ENCODE measurements around the gene TFCP2L1.
"Not testable (repeated sequence)": the region's sequence is repeated elsewhere in the genome, so short reads cannot be mapped to it uniquely, and the experiment has no call there.

Gene TFCP2L1

DNA sequence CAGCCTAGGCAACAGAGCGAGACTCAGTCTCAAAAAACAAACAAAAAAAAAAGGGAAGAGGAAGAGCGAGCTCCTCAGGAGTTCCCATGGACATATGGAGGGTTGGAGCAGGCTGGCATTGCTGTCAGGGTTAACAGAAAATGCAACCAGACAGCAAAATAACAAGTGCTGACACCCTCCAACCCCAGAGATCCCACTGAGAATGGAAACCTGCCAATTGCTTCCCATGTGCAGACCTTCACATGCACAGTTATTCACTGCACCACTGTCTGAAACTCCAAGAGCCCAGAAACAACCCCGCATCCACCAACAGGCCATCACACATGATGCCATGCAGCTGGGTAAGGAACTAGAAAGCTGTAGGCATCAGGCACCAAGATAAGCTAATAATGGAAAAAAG lies 43.5 kb downstream of the TFCP2L1 start:
- DNase-seq: no peak

DNA sequence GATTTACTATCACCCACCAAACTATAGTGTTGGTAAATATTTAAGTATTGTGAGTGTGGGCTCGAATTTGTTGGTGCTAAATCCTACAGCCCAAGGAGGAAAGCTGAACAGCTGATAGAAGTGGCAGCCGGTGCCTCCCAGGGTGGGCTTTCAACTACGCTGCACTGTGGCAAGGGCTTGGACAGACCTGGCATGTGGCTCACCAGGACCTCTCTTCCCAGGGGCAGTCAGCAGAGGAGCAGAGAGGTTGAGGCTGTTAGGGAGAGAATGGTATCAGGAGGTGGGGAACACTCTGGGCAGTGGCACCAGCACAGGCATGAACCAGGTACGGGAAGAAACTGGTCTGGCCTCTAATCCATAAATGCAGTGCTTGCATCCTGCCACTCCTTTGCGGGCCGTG lies 44.6 kb downstream of the TFCP2L1 start:
- DNase-seq: no peak

DNA sequence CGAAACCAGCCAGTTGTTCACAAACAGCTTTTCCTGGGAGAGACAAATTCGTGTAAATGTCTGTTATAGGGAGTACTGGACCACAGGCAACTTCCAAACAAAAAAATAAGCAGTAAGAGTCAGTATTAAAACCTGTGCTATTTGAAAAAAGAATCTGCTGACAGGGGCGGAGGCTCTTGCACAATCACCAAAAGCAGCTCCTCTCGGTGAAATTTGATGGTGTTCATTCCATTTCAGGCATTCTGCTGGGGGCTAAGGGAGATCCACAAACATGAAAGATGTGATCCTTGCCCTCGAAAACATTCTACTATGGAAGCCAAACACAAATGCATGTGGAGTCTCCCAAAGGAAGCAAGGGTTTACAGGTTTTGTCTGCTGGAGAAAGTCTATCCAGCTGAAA lies 45.0 kb downstream of the TFCP2L1 start:
- DNase-seq: no peak

DNA sequence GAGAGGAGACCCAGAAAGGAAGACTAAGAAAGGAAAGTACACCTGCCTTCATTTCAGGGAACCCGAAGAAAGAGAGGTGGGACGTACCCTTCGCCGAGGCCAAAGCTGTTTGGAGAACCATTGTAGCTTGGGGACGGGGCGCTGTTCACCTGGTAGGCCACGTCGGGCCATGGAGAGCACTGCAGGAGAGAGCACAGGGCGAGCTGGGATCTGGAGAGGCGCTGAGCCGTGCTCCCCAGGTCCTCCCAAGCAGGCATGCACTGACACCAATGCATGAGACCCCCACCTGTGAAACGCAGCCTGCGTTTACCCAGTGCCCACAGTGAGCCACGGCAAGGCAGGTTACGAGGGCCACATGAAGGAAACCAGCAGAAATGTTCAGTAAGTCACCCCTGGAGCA lies 45.5 kb downstream of the TFCP2L1 start:
- DNase-seq: no peak

DNA sequence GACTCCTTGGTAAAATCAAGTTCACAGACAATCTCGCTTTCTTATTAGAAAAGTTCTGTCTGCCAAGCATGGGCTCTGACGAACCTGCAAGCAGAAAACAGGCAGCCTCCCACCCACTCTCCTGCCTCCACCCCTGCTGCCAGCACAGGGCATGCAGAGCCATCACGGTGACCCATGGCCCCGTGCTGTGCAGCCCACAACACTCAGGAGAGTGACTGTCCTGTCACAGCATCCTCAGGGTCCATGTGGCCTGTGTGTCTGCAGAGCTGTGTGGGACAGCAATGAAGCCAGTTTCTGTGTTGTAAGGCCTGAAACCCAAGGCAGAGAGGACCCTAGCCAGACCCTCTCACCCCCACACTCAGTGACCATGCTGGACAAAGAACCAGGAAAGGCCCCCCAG lies 46.2 kb downstream of the TFCP2L1 start:
- no peak for DNase-seq

DNA sequence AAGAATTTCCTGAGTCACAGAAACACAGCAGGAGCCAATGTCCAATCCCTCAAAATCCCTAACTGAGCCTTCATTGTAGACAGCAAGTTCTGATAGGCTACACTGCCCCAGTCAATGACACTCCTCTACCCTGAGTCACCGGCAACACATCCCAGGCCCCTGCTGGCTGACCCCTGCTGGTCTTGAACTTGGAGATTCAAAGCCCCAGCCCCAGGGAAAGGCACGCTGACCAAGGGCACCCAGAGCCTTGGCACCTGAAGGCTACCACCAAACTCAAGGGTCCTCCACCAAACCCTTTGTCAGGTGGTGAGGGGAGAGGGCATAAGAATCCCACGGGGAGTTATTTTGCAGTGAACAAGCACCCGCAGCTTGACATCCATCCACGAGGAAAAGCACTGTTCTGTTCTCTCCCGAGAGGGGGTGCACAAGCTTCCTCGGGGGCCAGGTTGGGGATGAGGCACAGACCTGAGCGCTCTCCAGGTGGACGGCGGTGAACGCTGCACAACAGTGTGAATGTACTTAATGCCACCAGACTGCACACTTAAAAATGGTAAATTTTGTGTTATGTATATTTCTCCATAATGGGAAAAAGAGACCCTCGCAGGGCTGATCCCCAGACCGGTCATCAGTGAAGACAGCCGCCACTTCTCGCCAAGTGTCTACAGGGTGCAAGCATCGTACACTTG lies 46.9 kb downstream of the TFCP2L1 start:
- DNase-seq: no peak

DNA sequence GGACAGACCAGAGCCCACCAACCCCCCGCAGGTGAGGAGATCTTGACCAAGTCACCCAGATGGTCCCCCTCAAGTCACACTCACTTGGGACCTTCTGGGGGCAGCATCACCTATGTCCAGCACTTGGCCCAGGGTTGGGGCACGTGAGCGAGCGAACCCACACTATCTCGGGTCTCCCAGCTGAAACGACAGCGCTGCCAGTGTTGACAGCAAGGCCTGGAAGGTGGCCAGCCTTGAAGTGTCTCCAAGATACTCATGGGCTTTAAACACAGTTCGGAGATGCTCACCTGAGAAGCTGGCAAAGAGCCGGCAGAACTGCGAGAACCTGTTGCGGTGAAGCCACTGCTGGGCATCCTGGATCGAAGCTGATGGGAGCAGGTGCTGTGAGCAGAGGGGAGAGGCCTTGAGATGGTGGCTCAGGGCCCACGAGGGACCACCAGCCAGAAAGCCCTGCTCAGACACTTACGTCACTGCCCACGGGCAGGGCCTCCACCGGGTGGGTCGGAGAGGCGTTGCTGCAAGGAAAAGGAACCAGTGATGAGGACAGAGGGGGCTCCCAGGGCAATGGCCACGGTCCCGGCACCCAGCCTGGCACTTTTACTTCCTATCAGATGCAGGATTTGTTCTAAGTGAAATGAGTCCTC lies 47.5 kb downstream of the TFCP2L1 start:
- no peak for DNase-seq

DNA sequence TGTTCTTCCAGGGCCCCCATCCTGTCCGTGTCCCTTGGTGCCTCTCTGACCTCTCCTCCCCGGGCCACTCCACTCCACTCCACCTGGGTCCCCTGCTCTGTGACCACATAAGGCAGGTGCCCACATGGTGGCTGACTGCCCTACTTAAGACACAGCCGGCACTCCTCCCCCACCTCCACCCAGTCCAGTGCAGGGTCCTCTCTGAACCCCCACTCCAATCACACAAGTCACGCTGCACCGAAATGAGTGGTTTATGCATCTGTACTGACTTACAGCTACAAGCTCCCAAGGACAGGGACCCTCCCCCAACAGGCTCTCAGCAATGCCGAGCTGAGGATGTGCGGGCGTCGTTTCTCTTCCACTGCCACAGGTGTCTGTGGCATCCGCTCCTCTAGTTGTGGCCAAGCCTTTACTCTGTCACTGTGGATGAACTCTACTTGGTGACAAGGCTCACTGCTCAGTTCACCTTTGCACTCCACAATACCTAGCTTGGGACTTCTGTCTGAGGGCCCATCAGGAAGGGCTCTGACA lies 48.3 kb downstream of the TFCP2L1 start:
- no peak for DNase-seq

DNA sequence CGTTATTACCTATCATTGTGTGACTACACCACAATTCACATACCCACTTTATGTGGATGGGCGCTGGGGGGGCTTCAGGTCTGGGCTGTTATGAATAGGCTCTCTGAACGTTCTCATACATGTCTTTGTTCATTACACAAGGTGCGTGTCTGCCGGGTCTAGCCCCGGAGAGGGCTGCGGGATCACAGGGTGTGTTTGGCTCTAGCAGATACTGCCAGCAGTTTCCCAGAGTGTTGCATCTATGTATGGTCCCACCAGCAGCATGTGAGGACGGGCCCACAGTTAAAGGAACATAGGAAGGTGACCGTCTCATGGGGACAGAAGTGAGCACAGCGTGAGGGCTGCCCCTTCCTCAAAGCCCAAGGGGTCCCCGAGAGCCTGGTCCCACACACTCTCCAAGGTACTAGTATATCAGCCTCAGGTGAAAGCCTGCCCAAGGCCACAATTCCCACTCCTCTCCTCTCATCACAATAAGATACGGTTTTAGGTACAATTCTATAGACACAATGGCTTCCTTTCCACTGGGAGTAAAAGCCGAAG lies 48.8 kb downstream of the TFCP2L1 start:
- DNase-seq: no peak

DNA sequence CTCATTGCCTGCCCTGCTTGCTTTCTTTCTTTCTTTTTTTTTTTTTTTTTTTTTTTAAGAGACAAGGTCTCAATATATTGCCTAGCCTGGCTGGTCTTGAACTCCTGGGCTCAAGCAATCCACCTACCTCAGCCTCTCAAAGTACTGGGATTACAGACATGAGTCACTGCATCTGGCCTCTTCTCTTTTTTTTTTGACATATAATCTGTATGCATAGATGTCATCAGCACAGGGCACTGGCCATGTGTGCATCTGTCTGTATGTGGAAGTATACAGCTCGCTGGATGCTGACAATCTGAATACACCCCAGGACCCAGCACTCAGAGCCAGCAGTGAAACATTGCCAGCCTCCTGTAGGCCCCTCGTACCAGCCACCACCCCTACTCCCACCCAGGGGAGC lies 49.5 kb downstream of the TFCP2L1 start:
- no peak for DNase-seq

DNA sequence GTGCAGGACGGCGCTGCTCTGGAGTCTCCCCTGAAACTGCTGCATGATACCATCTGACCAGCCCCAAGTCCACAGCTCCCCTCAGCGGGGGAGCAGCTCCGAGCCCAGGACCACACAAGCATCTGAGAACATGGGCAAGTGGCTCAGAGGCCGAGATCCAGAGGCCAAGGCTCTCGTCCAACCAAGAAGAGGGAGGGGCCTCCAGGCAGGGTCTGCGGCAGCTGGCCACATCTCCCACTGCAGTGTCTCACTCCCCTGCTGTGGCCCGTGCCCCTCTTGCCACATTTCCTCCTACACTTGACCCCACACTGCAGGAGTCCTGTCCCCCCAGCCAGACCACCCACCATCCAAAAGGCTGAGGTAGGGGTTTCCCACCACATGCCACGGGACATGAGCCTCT lies 50.2 kb downstream of the TFCP2L1 start:
- DNase-seq: no peak

DNA sequence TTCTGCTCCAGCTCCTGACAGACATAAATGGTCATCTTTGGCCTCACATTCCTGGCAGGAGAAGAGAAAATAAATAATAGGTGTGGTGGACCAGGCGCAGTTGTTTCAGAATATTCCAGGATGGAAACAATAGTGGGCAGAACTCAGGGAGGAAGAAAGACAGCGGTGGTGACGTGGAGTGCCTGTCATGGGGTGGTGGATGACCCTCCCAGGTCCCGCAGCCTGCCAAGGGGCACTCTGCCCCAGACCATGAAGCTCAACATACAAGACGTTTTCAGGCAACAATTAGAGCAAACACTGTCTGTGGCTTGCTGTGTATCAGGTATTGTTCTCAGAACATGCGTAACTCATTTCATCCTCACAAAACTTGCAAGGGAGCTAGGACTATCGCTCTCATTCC lies 50.9 kb downstream of the TFCP2L1 start:
- DNase-seq: no peak

DNA sequence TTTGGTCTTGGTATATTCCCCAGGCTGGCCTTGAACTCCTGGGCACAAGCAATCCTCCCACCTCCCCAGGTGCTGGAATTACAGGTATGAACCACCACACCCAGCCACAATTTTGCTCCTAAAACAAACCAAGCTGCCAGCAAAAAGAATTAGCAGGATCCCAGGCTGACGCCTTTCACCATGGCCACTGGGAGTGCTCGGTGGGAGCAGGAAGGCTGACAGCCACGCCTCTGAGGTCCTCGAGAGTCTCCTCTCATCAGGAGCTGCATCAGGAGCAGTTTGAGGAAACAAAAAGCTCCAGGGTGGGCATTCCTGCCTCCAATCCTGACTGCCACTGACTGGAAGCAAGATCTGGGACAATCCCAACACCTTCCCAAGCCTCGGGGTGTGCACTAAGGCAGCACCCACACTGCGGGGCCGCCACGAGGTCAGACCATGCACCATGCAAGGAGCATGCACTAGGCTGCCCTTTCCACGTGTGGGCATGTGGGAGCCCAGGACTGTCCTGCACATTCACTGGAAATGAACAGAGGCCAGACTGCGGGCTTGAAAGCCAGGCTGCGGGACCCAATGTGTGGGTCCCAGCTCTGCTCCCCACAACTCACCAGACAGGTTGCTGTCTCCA lies 51.4 kb downstream of the TFCP2L1 start:
- no peak for DNase-seq

DNA sequence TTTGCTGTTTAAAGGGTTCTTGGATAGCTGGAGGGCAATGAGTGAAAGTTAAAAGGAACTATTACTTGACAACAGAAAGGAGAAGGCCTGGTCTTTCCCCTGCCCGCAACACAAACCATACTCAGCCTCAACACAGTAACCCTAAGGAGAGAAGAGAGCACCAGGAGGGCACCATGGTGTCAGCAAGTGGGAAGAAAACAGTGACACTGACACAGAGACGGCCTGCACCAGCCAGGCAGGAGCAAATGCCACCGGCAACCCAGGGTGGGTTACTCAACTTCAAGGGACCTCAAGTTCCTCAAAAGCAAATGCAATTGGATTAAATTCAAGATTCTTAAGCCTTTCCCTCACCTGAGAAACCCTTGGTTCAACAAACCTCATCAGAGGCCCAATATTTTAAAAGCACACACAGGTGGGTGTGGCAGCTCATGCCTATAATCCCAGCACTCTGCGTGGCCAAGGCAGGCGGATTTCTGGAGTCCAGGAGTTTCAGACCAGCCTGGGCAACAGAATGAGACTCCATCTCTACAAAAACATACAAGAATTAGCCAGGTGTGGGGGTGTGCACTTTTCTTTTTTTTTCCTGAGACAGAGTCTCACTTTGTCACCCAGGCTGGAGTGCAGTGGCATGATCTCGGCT lies 52.3 kb downstream of the TFCP2L1 start:
- no peak for DNase-seq

DNA sequence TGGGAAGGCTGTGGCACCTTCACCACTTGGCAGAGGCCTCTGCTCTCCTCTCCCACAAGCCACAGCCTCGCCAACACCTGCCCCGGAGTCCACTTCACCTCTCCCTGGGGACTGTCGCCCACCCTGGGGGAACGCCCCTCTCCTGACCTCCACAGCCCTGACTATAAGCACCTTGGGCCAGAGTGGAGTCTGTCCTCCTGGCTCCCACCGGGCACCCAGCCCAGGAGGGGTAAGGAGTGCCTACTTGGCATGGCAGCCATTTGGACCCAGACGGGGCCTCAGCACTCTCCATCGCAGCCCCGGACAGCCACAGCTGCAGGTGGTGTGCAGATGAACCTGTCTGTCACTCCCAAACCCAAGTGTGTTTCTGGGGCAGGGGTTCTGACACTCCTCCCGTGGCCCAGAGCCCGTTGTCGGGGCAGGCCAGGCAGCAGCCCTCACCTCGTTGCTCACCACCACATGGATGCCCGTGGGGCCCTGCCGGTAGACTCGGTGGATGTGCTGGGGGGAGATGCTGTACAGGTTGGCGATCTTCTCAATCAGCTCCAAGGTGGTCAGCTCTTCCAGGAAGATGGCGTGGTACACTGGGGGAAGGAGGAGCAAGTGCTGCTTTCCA lies 53.5 kb downstream of the TFCP2L1 start:
- no peak for DNase-seq

DNA sequence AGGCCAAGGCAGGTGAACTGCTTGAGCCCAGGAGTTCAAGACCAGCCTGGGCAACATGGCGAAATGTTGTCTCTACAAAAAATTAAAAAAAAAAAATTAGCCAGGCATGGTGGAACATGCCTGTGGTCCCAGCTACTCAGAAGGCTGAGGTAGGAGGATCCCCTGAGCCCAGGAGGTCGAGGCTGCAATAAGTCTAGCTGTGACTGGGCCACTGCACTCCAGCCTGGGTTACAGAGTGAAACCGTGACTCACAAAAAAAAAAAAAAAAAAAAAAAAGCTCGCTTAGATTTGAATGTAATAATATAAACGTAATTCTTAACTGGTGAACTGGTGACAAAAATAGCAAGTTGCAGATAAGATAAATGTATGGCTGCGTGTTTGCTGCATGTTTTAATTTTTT lies 56.5 kb downstream of the TFCP2L1 start:
- no peak for DNase-seq

DNA sequence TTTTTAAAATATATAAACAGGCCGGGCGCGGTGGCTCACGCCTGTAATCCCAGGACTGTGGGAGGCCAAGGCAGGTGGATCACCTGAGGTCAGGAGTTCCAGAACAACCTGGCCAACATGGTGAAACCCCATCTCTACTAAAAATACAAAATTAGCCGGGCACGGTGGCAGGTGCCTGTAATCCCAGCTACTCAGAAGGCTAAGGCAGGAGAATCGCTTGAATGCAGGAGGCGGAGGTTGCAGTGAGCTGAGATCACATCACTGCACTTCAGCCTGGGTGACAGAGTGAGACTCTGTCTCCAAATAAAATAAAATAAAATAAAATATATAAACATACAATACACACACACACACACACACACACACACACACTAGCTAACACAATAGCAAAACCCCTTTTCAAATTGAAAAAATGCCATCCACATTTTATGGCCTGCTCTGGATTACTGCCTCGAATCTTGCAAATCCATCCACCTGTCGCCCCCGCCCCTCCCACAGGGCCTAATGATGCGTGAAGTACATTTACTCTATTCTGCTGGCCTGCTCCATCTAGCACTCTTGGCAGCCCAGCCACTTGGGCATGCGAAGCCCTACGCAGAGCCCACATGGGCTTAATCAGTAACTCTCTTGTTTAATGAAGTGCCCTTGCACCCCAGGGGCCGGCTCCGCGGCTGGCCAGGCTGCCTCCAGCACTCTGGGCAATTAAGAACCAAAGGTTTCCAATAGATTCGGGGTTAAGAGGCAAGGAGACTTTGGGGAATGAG lies 57.4 kb downstream of the TFCP2L1 start:
- not testable (repeated sequence) for DNase-seq

DNA sequence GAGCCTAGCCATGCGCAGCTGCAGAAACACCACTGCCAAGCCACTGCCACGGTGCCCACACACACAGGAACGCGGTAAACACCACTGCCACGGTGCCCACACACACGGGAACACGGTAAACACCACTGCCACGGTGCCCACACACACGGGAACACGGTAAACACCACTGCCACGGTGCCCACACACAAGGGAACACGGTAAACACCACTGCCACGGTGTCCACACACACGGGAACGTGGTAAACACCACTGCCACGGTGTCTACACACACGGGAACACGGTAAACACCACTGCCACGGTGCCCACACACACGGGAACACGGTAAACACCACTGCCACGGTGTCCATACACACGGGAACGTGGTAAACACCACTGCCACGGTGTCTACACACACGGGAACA lies 59.3 kb downstream of the TFCP2L1 start:
- not testable (repeated sequence) for DNase-seq

DNA sequence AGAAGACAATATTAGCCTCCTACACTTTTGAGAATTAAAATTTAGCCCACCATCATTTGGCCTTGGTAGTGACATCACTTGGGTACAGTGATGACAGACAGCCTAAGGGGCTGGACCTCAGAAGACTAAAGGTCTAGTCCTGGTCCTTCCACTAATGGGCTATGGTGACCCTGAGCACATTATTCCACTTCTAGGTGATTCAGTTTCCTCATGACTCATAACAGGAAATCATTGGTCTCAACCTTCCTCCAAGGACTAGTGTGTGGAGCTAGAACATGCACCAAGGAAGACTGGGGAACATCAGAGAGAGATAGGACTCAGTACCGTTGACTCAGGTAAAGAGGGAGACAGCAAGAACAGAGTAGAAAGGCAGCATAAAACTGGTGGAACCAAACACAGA lies 64.0 kb downstream of the TFCP2L1 start:
- no peak for DNase-seq

DNA sequence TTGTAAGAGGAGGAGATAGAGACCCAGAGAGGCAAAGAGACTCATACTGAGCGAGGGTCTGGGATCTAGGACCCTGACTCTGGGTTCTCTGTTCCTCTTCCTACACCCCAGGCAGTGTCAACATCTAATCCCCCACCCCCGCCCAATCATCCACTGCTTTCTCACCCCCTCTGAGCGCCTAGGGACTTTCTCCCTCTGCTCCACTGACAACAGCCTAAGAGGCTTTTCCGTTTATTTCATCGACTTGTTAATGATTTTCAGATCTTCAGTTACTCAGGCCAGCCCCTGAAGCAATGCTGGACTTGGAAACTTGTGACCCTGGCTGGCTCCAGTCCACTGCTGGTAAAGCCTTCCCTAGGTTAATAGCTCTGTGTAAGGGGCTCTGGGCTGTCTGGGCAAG lies 65.1 kb downstream of the TFCP2L1 start:
- DNase-seq: no peak

DNA sequence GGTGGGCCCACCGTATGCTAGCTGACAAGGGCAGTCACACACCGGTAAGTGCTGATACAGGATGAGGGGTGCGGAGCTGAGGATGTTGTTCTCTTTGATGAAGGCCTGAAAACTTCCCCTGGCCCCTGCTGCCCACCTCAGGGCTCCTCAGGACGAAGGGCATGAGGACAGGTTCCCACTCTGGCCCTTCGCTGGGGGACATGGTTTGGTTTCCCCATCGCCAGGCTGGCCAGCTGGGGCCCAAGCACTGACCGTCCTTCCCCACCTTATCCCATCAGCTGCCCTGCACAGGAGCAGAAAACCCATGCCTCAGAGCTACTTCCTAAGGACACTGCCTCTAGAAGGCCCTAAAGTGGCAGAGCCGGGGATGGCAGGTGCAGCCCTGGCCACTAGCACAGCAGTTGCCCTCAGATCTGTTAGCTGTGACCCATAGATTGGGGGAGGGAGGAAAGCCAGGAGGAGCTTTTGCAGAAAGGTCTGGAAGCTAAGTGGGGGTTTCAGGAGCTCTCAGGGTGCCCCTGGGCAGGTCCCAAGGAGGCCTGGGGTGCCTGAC lies 66.5 kb downstream of the TFCP2L1 start:
- DNase-seq: no peak

DNA sequence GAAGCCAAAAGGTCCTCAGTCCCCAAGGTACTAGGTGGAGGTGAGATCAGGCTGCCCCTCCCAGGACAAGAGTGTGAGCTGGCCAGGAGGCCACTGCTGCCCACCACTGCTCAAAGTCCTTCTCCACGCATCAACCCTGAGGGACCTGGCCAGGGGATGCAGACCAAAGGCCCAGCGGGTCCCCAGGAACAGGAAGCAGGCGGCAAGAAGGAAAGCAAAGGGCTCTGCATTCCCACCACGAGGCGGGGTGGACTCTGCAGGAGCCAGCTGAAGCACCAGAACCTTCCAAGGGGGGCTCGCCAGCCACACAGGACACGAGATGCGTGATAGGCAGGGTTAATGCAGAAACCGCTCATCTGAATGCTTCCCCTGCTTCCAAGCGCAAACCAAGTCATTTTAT lies 67.4 kb downstream of the TFCP2L1 start:
- DNase-seq: no peak

All from CD4-positive, alpha-beta T cell treated with Interleukin-10 for 1 hour (primary cell).